ENCODE measurements around the gene TBC1D23.

GRCh38 chr3:100252001-100252400 lies 8.8 kb upstream of the TBC1D23 start:
- TF ChIP-seq CTCF (IDR thresholded peaks at IDR 0.05) (no peak), POLR2A (IDR thresholded peaks at IDR 0.05) (no peak), EP300 (IDR thresholded peaks at IDR 0.05) (no peak)
